GM12872 (cell line): ENCODE measurements around the gene LTBP2.

ENCODE experiments used
- CTCF ChIP-seq: IDR thresholded peaks from 3 replicates; pipeline ENCODE4 v1.5.1; 2011; ENCODE audit warnings: low read depth, mild to moderate bottlenecking, low read length, moderate library complexity; ENCODE audit not compliant: insufficient read depth

Gene LTBP2

GRCh38 chr14:74616507-74616906, 4.5 kb upstream of the LTBP2 start:
- no peak for TF ChIP-seq CTCF

- TF ChIP-seq CTCF, result no peak
Measured at GRCh38 chr14:74615735-74616134, 3.7 kb upstream of the LTBP2 start.

GRCh38 chr14:74614508-74615495, 2.8 kb upstream of the LTBP2 start:
- no peak for TF ChIP-seq CTCF

- no peak for TF ChIP-seq CTCF
Measured at GRCh38 chr14:74613211-74613914, 1.3 kb upstream of the LTBP2 start.

GRCh38 chr14:74612350-74613021, 449 bp upstream of the LTBP2 start:
- peak; percentile 71 for TF ChIP-seq CTCF

GRCh38 chr14:74610866-74611649, 979 bp downstream of the LTBP2 start:
- no peak for TF ChIP-seq CTCF
